Stomach (tissue), 4 donors: ENCODE results near the gene FAM110D.

Experiments
- EP300 ChIP-seq: sonication (generic); formaldehyde crosslinking; IDR thresholded peaks from one replicate; pipeline ENCODE4 v1.6.1; 2017; ENCODE audit warnings: antibody characterized with exemption
- POLR2AphosphoS5 ChIP-seq, 3 donors: sonication (generic); formaldehyde crosslinking; IDR thresholded peaks; one replicate each; pipeline ENCODE4 v1.6.1; 2016; ENCODE audit warnings: antibody characterized with exemption in 3 of 3
- TF ChIP-seq, protein P1 (sequence below), 7 experiments: fragments of 450-650 bp in 4 of 7; fragments of 200-600 bp in 3 of 7; sonication (generic) in 3 of 7; IDR thresholded peaks; one replicate each; pipeline ENCODE4 v1.5.1; 2016 to 2019; ENCODE audit warnings: antibody characterized with exemption in 7 of 7, control low read depth in 2 of 7, mild to moderate bottlenecking in 1 of 7

DNA sequence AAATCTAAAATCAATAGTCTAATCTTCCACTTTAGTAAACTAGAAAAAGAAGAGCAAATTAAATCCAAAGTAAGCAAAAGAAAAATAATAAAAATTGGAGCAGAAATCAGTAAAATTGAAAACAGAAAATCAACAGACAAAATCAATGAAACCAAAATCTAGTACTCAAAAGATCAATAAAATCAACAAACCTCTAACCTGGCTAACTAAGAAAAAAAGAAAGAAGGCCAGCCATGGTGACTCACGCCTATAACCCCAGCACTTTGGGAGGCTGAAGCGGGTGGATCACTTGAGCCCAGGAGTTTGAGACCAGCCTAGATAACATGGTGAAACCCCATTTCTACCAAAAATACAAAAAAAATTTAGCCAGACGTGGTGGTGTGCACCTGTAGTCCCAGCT, 24.4 kb upstream of the FAM110D start:
- TF ChIP-seq, protein P1, sequence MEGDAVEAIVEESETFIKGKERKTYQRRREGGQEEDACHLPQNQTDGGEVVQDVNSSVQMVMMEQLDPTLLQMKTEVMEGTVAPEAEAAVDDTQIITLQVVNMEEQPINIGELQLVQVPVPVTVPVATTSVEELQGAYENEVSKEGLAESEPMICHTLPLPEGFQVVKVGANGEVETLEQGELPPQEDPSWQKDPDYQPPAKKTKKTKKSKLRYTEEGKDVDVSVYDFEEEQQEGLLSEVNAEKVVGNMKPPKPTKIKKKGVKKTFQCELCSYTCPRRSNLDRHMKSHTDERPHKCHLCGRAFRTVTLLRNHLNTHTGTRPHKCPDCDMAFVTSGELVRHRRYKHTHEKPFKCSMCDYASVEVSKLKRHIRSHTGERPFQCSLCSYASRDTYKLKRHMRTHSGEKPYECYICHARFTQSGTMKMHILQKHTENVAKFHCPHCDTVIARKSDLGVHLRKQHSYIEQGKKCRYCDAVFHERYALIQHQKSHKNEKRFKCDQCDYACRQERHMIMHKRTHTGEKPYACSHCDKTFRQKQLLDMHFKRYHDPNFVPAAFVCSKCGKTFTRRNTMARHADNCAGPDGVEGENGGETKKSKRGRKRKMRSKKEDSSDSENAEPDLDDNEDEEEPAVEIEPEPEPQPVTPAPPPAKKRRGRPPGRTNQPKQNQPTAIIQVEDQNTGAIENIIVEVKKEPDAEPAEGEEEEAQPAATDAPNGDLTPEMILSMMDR (IDR thresholded peaks at IDR 0.05): no peak
- no peak for TF ChIP-seq POLR2AphosphoS5 (IDR thresholded peaks at IDR 0.05)
- no peak for TF ChIP-seq EP300
